Measurements from ENCODE around the gene COBLL1. TPM values are rescaled to one million over a fixed set of nuclear protein-coding genes. Genes with fewer than 3 reads are reported as not detected.

Gene COBLL1
- total RNA-seq, 1 donor from 2014 or later = 95.3 TPM

DNA sequence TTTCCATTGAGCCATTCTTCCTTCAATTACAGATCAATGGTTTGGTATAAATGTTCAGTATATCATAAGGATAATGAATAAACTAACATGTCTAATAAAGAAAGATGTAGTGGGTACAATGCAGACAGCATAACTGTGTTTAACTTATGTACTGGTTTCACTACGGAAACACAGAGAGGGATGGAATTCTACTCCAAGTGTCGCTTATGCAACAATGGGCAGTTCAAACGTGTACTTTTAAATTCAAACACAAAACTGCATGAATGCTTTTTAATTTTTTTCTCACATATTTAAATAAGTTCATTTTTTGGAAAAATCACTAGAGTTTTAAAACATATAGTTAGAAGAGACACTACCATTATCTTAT lies 74.7 kb downstream of the COBLL1 start:
- Histone ChIP-seq H3K27ac (no peak overlapping the region), H3K27me3 (no peaks in the 10 kb centered on the region), H3K4me1 (no peaks in the 10 kb centered on the region), H3K4me3 (no peak overlapping the region), H3K36me3 (no peaks in the 10 kb centered on the region), H3K9me3 (no peaks in the 10 kb centered on the region)
- TF ChIP-seq, protein P1, sequence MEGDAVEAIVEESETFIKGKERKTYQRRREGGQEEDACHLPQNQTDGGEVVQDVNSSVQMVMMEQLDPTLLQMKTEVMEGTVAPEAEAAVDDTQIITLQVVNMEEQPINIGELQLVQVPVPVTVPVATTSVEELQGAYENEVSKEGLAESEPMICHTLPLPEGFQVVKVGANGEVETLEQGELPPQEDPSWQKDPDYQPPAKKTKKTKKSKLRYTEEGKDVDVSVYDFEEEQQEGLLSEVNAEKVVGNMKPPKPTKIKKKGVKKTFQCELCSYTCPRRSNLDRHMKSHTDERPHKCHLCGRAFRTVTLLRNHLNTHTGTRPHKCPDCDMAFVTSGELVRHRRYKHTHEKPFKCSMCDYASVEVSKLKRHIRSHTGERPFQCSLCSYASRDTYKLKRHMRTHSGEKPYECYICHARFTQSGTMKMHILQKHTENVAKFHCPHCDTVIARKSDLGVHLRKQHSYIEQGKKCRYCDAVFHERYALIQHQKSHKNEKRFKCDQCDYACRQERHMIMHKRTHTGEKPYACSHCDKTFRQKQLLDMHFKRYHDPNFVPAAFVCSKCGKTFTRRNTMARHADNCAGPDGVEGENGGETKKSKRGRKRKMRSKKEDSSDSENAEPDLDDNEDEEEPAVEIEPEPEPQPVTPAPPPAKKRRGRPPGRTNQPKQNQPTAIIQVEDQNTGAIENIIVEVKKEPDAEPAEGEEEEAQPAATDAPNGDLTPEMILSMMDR (IDR thresholded peaks at IDR 0.05) = no peak
- DNase-seq (no peak), ATAC-seq (no peak)
- intact Hi-C loops (cut with DNase I) = no loop called here

GRCh38 chr2:164766216-164766953 lies 75.2 kb downstream of the COBLL1 start:
- H3K4me1 ChIP-seq = no peaks in the 10 kb centered on the region
- DNase-seq (no peak), ATAC-seq (peak; percentile 49)
- TF ChIP-seq, protein P1 (IDR thresholded peaks at IDR 0.05) = no peak
- no peak overlapping the region for H3K27ac ChIP-seq
- no peaks in the 10 kb centered on the region for H3K9me3 ChIP-seq
- no peaks in the 10 kb centered on the region for H3K36me3 ChIP-seq
- intact Hi-C loops (cut with DNase I) = no loop called here
- no peak overlapping the region for H3K4me3 ChIP-seq
- no peaks in the 10 kb centered on the region for H3K27me3 ChIP-seq

DNA sequence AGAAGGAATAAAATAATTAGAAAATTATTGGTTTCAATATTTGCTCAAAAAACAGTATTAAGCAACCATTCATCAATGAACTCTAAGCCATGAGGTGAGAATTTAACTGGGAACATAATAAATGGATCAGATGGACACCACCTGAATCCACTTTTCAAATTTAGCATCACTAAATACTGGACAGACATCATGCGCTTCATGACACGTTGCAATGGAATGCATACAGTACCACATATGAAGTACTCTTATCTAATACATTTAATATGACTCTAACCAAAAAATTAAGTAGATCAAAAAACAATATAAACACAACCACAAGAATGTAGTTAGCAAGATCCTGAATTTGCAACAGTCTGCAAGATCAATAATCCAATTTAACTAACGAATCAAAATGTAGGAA lies 76.6 kb downstream of the COBLL1 start:
- H3K36me3 ChIP-seq = no peaks in the 10 kb centered on the region
- DNase-seq (no peak), ATAC-seq (no peak)
- no peaks in the 10 kb centered on the region for H3K27me3 ChIP-seq
- intact Hi-C loops (cut with DNase I) = no loop called here
- no peak overlapping the region for H3K27ac ChIP-seq
- no peak overlapping the region for H3K4me3 ChIP-seq
- TF ChIP-seq, protein P1 (IDR thresholded peaks at IDR 0.05) = no peak
- no peaks in the 10 kb centered on the region for H3K4me1 ChIP-seq
- H3K9me3 ChIP-seq = no peaks in the 10 kb centered on the region

DNA sequence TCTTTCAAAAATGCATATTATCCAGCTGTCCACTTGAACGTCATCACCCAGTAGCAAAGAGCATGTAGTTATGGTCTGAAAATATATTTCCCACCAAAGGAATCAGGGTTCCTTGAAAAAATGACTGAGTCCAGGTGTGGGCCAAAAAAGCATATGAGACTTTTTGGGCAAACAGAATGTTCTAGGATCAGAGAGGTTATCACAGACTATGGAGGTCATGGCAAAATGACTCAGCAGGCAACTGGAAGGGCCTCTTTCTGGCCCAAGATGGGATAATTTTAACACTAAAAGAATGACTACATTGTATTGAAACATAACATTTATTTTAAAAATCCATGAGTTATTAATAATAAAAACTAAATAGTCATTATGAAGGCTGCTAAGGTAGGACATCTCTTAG lies 77.1 kb downstream of the COBLL1 start:
- Histone ChIP-seq H3K4me1 (no peaks in the 10 kb centered on the region), H3K27ac (no peak overlapping the region), H3K27me3 (no peaks in the 10 kb centered on the region), H3K4me3 (no peak overlapping the region), H3K9me3 (no peaks in the 10 kb centered on the region), H3K36me3 (no peaks in the 10 kb centered on the region)
- ATAC-seq (no peak), DNase-seq (no peak)
- intact Hi-C loops (cut with DNase I) = no loop called here
- TF ChIP-seq, protein P1 (IDR thresholded peaks at IDR 0.05) = no peak

- ATAC-seq = no peak
- TF ChIP-seq, protein P1 (IDR thresholded peaks at IDR 0.05) = no peak
- Histone ChIP-seq H3K4me3 (no peak overlapping the region), H3K27me3 (no peaks in the 10 kb centered on the region), H3K36me3 (no peaks in the 10 kb centered on the region), H3K4me1 (peaks cover 1% of the 10 kb centered on the region), H3K27ac (no peak overlapping the region), H3K9me3 (no peaks in the 10 kb centered on the region)
- DNase-seq = no peak
- intact Hi-C loops (cut with DNase I) = no loop called here
Observed at GRCh38 chr2:164763431-164763830, 78.2 kb downstream of the COBLL1 start.

Data from upper lobe of right lung (tissue), 1 donor.